GM18873 (cell line): ENCODE results near the gene EML1.

Experiments
- ATAC-seq: cut with Tn5 transposase; IDR thresholded peaks from one replicate; pipeline ENCODE4 v1.9.1; 2021; ENCODE audit warnings: mild to moderate bottlenecking, moderate library complexity, moderate number of reproducible peaks; ENCODE audit not compliant: unreplicated experiment, low FRiP score

The EML1 gene

DNA sequence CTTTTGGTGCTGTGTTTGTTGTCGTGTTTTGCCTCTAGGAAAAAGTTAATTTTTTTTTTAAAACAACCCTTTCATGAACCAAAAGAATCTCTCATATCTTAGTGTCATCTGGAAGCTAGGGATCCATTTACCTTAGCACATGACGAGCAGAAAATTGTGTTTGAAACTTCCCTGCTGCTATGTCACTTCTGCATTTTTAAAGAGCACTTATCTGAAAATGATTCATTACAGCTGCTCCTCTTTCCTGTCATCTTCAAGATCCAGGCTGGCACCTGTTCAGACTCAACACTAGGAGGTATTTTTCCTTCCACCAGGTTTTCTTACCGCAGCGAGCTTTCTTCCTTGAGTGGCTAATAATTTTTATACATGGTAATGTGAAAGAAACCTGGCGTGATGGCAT, 67.0 kb downstream of the EML1 start:
- no peak for ATAC-seq

DNA sequence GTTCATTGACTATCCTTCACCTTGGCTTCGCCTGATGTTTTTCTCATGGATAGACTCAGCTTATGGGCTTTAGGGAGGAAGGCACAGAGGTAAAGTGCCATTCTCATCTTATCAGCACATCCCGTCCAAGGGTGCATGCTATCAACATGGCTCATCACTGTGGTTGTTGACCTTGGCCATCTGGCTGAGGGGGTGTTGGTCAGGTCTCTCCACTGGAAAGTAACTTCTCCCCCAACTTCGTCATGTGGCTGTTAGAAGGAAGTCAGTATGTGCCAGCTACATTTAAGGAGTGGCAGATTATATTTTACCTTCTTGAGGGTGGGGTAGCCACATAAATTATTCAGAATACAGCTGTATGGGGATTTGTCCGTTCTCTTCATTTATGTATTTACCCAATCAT, 68.9 kb downstream of the EML1 start:
- ATAC-seq, result no peak

DNA sequence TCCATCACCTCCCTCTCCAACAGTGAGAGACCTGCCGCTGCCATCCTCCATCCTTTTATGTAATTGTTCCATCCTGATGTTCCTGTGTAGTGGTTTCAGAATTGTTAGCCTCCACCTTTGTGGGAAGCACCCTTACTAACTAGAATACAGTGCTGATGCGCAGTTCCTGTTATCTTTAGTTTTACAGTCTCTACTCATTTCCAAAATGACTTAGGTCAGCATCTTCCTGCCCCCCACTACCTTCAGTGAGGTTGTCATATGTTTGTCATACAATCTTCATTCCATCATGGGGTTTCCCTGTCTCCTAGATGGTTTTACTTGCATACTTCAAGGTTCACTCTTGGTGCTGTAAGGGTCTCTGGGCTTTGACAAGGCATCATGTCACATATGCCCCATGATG, 69.8 kb downstream of the EML1 start:
- no peak for ATAC-seq

DNA sequence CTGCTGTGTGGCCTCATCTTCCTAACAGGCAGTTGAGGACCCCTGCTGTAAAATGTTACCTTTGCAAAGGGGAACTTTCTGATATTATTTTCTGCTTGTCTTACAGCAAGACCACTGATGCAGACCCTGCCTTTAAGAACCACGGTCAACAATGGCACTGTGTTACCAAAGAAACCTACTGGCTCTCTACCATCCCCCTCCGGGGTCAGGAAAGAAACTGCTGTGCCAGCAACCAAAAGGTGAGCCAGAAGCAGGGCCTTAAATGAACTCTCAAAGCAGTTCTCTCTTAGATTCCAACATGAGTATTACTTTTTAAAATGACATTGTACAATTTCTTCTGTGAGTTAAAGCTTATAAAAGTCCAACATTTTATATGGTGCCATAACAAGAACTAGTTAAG, 72.2 kb downstream of the EML1 start:
- no peak for ATAC-seq

DNA sequence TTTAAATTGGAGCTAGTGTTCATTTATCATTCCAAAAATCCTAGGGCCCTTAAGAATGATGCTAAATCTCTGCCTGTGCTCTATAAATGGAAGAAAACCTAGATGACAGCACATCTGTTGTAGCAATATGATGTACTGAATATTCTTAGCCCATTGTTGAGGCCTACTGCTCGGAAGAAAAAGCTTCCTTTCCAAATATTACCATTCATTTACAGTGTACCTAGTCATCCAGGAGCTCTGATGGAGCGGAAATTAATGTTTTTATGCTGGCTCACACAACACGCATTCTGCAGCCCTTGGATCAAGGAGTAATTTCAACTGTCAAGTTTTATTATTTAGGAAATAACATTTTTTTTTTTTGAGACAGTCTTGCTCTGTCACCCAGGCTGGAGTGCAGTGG, 77.4 kb downstream of the EML1 start:
- ATAC-seq, result no peak

DNA sequence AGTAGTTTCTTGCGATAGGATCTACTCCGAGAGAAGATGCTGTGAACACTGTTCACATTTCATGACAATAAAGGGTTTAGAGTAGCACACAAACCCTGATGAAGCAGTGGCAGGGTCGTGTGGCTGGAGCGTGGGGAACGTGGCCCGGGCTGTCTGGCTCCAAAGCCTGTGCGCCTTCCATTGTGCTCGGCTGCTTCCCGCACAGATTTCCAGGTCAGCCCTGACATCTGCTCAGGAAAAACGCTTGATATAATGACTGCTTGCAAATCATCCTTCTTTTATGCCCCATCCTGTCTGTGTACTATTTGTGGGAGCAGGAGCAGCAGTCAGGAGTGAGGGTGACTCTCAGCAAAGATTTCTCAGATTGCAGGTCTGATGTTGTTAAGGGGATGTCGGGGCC, 78.6 kb downstream of the EML1 start:
- no peak for ATAC-seq

DNA sequence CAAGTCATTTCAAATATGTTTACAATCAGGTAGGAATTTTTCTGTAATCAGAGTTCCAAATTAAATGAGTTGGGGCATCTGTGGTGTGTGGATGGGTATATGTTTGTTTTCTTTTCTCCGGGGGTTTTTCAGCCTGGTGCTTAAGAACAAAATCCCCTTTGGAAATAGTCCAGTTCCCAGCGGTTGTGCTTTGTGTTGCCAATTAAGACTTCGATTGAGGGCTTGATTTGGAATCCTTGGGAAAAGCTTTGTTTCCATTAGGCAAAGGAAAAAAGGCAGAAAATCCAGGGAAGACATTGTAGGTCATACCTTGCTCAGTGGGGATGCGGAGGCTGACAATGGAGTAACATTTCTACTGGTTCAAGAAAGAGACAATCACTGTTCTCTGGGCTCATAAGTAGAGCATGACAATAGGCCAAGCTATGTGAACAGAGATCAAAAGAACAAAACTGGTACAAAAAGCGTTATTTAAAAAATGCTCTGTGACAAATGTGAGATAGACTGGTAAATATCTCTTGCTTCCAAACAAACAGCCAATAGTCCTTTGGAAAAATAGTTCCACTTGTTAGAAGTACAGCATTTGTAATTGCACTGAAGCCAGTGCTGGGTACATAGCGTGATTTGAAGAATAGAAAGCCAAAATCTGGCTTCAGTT, 79.7 kb downstream of the EML1 start:
- ATAC-seq, result no peak

DNA sequence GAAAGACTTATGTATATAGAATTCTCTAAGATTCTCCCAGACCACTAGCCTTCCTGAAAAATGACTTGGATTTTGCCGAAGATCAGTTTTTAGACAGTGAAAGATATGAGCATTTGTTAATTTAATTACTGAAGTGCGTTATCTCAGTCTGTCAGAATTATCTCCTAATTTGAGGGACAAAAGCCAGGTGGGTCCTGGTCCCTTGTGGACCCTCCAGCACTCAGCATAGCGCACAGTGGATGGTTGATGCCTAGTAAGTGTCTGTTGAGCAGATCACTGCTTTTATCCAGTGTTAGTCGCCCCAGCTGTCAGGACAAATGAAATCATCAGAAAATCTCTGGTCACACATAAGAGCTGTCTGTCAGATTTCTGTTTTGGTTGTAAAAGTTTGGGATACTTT, 80.4 kb downstream of the EML1 start:
- no peak for ATAC-seq

DNA sequence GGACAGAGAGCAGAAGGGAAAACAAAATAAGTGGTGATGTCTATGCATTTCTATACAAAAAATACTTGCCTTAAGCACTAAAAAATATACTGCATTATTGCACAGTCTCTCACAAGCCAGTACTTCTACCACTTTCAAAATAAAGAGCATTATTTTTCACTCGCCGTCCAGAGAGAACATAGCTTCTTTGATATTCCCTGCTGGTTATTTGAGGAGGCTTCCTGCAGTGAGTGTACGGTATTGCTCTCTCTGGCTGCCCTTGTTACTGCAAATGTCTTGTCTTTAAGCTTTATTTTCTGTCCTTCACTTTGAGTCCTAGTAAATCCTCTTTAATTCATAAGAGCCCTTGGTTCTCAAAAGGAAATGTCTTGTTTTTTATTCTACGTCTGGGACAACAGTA, 81.1 kb downstream of the EML1 start:
- ATAC-seq, result no peak

DNA sequence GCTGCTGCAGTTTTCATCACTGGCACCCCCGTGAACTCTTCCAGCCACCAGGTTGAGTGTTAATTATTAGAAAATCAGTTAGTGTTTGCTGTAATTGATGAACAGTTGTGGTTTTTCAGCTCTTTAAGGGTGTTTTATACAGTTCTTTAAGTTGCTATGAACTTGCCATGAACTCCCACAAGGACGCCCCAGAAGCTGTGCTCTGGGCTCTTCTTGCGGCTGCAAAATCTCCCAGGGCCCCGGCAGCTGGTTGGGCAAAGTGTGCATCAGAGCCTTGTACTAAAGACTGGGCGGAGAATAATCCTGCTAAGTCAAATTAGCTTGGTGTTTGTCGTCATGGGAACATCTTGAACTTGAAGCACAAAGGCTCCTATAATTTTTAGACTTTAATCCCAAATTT, 82.2 kb downstream of the EML1 start:
- ATAC-seq, result no peak

DNA sequence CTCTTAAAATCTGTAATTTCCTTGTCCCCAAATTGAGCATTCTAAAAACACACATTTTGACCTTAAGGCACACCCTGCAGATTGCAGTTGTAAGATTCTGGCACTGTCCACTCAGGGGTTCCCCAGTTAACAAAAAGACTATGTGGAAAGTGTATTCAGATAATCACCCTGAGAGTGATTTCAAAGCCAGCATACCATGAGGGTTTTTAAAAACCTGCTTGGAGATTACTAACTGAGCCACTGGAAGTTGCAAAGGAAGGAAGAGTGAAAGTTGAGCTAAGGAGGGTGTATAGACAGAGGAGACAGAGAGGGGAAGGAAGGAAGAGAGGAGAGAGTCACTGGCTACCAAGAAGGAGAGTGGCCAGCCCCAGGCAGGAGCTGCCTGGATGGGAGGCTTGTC, 82.6 kb downstream of the EML1 start:
- no peak for ATAC-seq

DNA sequence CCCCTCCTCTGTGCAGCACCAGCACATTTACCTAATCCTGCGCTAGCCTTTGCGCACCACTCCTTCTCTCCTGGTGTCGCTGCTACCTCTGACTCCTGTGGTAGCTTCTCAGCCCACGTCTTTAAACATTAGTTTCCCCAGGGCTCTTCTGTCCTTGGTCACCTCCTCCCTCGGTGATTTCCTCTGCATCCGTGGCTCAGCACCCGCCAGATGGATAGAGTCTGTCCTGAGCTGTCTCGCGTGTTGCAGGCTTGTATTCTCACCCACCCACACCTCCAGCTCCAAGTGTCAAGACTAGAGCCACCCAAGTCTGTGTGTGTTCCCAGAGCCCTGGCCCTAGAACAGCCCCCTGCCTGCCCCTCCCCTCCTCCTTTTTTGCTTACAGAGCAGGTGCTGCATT, 83.2 kb downstream of the EML1 start:
- ATAC-seq, result no peak

DNA sequence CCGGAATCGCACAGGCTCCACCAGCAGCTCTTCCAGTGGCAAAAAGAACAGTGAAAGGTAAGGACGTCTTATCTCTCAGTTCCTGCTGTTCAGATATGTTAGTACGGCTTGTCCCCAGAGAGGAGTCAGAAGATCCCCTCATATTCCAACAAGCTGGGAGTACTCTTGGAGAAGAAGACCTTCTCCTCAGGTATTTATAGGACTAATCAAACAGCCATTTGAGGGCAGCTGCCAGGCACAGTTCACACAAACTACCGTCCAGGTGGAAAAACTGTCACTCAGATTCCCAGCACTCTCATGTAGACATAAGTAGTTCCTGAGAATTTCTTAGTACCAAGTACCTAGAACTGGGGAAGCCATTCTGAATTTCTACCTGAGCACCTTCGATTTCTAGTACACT, 85.3 kb downstream of the EML1 start:
- ATAC-seq, result no peak

DNA sequence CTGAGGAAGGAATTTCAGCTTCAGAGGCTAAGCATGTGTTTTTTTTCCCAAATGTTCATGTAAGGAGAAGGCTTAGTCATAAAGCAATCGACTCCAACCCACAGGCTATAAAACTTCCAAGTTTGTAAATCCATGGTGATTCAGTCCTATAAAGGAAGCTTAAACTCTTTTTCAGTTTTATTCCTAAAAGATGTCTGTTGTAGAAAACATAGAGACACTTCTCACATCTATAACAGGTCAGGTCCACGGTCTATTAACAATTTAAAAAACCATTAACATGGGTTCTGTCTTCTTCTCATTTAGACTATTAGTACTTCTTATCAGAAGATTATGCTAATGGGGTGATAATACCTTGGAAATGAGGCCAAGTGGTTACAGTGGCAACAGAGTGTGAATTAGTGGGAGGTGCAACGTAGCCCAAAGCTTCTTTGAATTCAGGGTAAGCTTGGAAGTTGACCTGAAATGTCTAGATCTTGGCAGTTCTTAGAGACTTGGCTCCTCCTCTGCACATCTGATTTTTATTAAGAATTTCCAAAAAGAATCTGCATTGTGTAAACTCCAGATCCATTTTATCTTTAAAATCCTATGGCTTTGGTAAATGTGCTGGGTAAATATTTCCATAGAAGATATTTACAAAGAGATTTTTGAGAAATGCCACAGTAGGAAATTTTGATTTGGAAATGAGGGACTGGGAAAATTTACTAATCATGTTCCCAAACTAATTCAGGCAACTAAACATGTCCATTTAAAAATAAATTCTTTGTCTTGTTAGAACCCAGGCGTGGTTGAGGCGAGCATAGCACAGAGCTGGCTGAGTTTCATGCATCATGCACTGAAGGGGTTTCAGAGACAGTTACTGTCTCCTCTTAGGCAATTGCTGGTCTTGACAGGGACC, 86.4 kb downstream of the EML1 start:
- no peak for ATAC-seq

DNA sequence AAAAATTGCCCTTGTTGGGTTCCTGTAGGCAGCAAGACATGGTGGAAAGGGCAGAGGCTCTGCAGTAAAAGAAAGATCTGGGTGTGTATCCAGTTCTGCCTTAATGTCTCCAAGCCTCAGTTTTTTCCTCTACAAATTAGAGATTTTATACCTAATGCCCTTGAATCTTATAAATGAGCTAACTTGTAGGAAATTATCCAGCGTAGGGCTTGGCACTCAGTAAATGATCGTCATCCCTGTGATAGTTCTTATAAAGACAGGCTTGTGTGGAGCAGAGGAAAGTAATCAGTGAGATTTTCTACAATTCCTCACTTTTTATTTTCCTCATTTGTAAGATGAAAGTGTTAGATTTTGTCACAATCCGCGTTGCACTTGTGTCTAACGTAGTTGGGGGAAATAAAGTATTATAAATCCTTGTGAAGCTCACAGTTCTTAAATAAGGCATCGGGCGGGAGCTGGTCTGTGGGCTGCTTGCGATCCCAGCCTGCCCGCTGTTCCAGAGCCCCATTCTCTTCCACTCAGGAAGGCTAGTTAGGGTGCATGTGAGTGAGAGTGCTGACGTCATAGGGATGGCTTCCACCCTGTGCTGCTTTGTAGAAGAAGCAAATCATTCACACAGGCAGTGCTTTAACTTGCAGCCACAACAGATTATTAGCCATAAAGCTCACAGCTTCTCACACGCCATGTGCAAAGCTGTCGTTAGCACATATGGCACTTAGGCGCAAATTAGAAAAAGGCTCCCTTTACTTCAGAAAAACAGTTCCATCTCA, 87.6 kb downstream of the EML1 start:
- no peak for ATAC-seq

DNA sequence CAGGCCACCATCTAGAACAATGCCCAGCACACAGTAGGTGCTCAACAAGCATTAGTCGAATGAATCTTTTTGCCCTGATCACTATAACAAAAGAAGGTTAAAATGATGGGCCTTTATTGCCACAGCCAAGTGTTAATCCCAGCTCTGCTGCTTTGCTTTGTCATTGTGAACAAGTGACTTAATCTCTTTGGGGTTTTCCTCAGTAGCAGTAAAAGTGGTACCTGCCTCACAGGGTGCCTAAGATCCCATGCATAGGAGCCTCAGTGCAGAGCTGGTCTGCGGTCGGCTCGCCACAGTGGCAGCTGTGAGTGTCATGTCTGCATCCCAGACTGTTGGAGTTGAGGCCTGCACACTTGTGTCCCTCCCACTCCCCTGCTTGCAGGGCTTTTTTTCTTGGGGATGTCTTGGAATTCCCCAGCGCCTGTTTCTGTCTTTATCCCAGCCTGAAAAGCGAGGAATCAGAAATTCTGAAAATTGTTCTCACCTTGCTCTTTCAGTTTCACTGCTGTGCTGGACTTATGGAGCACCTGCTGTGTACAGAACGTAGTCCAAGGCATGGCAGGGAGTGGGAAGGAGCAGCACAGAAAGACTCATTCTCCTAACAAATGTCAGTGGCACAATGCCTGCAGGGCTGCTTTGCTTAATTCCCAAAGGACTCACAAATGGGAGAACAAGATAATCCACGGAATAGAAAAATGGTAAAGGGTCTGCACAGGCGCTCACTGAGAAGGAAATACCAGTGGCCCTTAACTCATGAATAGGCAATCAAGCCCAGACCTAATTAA, 90.8 kb downstream of the EML1 start:
- no peak for ATAC-seq

DNA sequence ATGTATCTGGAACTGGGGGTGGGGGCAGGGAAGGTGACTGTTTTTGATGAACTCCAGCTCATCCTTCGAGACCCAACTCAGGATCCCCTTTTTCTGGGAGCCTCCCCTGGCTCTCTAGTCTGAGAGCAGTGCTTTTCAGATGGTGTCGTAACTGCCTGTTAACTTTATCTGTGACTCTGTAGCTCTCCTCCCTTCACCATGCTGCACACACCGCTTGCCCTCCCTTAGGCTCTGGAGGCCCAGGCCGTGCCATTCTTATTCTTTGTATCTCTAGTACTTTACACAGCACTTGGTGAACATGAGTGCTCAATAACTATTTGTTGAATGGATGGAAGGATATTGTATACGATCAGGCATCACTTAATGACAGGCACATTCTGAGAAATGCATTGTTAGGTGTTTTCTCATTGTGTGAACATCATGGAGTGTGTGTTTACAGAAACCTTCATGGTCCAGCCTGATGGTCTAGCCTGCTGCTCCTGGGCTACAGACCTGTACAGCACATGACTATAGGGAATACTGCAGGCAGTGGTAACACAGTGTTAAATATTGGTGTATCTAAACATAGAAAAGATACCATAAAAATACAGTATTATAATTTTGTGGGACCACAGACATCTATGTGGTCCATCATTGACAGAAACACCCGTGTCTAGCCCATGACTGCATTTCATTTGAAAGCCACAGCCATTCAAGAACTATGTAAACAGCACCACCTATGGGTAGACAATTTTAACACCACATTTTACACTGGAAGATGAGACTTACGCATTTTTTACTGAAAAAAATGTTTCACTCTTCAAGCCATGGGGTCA, 91.8 kb downstream of the EML1 start:
- no peak for ATAC-seq

DNA sequence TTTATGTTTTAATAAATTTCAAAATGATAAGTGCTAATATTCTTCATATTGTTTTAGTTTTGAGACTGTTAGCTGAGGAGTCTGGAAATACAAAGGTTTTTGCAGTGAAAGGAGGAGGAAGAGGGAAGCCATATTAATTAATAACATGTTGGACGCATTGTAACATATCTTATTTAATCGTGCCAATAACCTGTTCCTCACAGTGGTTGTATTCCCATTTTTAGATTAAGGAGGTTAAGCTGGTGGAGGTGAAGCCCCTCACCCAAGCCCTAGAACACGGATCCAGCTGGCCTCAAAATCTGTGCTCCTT, 92.4 kb downstream of the EML1 start:
- ATAC-seq, result no peak

DNA sequence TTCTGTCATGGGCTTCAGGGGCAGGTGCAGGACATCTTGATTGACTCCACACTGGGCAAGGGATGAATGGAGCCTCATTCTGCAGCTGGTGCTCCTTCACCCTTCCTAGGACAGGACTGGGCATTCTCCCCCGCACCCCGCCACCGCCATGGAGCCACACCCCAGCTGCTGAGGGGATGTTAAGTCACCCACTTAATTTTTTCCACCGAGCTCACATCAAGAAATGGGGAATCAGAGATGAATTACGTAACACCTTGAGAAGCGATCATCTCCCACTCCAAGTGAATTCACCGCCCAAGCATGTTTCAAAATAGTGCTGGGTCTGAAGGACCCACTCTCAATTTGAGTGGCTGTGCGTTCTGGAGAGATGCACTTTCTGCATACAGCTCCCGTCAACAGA, 94.2 kb downstream of the EML1 start:
- ATAC-seq, result no peak

DNA sequence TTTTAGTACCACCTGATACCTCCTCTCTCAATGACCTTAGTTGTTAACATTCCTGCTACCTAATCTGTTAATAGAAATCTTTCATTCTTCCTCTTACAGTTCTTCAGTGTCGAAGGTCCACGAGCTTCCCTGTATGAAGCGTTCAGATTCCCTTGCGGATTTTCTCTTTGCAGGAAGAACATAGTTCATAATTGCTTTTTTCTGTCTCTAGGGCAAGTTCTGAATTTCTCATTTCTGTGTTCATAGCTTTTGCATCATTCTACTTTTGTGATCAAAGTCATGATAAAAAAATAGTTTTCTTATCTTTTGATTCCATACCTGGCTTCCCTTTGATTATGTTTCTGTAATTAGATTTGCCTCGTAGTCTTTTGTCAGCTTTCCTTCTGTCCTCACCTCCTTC, 94.9 kb downstream of the EML1 start:
- ATAC-seq, result no peak
